Liver (tissue), 3 donors: ENCODE data around the gene GPRC5B.

Source experiments
- CTCF ChIP-seq: fragments of 150-350 bp; IDR thresholded peaks from 2 replicates; pipeline ENCODE4 v1.5.1; 2017; ENCODE audit warnings: improper control_type of control experiment, low read depth, low read length; ENCODE audit not compliant: missing input control
- GABPA ChIP-seq, 2 donors: IDR thresholded peaks in 1 of 2; conservative IDR thresholded peaks in 1 of 2; 2 replicates each; pipeline ENCODE4 v1.6.1; 2016; ENCODE audit warnings: antibody characterized with exemption in 2 of 2, mild to moderate bottlenecking in 1 of 2, moderate library complexity in 1 of 2
- MAX ChIP-seq: IDR thresholded peaks from 2 replicates; pipeline ENCODE4 v1.6.1; 2016; ENCODE audit warnings: antibody characterized with exemption
- donor health status: healthy.
- donor health status: healthy.

- TF ChIP-seq CTCF (no peak), GABPA (IDR thresholded peaks at IDR 0.05 in 1 of 2, conservative IDR thresholded peaks at IDR 0.05 in 1 of 2) (no peak), MAX (no peak)
Observed at GRCh38 chr16:19879241-19879792, 5.3 kb downstream of the GPRC5B start.
